Left forelimb (tissue), 1 donor: ENCODE results near the gene TBL1X.
"Not testable (repeated sequence)": the region's sequence is repeated elsewhere in the genome, so short reads cannot be mapped to it uniquely, and the experiment has no call there.

ENCODE experiments used
- DNase-seq: peaks from one replicate; pipeline ENCODE4 v3.0.0-alpha.2; 2018; ENCODE audit warnings: low spot score

TBL1X gene

DNA sequence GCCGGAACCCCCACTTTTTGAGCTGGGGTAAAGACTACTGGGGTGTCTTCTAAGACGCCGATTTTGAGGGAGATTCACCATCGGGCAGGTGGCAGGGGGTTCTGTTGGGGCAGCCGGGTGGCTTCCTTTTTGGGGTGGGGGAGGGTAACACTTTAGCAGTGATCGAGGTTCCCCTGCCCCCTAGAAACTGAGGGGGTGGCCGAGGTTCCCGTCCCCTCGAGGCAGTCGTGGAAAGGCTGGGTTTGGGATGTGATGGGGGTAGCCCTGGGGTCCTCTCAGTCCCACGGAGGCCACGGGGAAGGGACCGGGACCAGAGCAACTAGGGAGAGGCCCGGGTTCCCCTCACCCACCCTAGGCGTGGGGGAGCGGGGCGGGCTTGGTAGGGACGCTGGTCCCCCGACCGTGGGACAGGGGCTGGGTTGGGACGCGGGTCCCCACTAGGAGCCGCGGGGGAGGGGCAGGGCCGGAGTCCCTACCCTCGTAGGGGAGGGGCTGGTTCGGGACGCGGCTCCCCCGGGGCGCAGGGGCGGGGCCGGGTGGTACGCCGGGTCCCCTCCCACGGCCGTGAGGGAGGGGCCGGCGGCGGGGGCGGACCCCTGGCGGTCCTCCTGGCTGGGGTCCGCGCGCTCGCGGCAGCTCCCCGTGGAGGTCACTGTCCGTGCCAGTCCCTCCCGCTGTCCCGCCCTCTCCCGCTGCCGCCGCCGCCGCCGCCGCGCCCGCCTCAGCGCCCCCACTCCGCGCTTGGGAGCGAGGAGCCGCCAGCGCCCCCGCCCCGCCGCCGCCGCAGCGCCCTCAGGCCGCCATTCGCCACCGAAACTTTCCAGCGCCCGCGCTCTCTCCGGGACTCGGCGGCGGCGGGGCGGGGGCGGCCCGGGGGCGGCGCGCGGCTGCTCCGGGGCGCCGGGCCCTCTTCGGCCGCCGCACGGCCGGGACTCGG lies at the start of gene TBL1X:
TSS of gene TBL1X (plus strand) at position 624 of the 937 bp plus-strand sequence. CDS start 188,529 bp downstream, outside the sequence.
- DNase-seq = peak; percentile 70

DNA sequence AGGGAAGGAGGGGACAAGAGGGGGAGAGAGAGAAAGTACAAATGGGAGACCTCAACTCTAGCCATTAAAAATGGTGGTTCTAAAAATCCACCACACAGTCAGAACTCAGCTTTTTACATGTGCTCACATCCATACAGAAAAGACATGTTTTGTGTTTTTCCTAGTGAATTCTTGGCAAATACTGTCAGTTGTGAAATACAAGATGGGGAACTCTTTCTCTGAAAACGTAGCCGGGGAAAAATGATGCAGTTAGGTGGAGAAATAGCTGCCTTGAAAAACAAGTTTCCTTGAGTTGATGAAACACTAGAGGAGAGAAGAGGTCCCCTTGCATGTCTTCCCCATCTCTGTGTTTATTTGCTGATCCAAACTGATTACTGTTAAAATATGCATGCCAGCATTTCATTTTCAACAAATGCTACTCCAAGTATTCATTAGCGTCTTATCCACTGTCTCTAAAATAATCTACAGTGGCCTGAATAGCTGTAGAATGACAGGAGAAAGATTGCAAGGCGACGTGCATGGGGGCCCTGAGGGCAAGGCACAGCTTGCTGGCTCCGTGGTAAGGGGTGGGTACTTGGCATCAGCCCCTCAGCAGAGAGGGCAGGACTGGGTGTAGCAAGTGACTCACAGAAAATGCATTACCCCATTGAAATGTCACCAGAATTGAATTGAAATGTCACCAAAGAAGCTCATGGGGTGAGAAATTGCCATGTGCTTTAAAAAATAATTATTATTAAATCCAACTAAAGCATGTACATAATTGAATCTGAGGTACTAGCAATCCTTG lies 48.1 kb upstream of the TBL1X start:
- no peak for DNase-seq

DNA sequence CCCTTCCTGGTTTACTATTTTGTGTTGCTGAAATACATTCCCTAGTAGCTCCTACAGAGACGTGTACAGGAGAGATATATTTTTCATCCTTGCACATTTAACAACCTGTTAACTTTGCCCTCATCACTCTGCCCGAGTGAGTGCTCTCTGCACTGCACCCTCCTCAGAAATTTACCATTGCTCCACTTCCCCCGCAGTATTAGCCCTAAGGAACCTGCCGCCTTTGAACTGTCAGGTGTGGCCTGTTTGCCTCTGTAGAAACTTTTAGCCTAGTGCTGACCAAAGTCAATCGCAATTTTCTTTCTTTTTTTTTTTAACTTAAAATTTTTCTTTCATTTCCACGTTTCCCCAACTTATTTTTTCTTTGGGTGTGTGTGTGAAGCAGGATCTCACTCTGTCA lies 46.6 kb upstream of the TBL1X start:
- no peak for DNase-seq

DNA sequence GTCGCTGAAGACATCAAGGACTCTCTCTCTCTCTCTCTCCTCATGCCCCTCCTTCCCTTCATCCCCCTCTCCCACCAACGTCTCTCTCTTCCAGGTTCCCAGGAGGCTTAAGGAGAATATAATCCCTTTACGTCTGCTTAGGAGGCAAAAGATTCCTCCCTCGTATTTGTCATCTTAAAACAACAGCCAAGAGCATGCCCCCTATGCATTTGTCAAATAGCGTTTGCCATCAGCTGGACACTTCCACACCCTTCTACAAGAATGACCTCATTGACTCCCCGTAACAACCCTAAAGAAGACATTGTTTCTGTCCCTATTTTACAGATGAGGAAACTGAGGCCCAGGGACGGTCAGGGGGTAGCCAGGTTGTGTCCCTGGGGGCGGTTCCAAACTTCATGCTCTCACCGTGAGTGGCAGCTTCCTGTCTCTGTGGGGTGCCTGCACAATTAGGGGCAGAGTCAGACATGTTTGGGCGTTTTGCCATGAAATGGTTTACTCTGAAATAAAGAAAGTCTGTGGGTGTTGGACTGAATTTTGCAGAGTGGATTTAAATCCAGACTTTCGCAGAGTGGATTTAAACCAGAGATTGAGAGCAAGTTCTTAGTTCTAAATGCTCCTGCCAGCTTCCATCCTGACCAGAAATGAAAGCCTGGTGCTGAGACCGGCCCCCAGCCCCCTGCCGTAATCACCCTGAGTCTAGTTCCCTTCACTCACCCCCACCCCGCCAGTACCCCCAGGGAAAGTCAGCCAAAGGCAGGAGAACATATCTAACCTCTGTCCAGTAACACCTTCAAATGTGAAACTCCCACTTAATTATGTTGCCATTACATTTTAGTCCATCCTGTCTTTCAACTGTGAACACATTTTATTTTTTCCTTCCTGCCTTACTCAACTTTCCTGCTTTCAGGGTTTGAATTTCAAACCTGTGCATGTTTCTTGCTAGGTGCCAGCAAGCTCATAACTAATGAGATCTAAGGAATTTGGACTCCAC lies 44.3 kb upstream of the TBL1X start:
- no peak for DNase-seq

DNA sequence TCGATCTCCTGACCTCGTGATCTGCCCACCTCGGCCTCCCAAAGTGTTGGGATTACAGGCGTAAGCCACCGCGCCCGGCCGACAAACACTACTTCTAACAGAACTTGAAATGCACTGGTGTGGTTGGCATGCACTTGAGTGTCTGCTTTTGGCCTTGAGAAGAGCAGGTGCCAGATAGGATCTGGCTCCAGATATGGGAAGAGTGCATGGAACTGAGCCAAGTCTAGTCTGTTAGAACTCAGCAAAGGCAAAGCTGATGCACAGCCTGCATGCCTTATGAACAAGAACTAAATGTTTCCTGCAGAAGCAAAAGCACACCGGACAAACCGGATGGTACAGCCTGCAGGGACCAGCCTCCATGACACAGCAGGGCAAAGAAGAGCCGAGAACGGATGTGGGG lies 35.1 kb upstream of the TBL1X start:
- no peak for DNase-seq

DNA sequence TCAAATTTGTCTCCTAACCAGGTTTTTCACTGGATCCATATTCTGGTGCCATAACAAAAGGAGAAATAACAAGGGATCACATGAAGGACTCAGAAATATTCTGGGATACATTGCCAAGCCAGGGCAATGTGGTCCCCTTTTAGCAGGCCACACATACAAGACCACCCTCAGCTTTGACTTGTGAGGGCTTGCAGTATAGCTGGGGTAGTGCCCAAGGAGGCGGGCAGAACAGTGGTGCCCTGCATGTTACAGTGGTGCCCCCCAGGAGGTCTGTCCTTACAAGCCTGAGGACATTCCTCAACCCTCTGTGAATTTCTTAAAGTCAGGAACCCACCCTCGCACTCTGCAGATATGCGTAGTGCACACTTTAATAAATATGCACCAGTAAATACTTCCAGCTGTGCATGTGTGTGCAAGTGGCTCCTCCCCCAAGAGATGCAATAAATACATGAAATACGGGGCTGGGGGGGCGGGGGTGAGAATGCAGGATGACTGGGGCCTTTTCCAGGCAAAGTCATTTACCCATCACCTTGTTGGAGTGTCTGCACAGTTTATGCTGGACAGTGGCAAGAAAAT lies 34.4 kb upstream of the TBL1X start:
- no peak for DNase-seq

DNA sequence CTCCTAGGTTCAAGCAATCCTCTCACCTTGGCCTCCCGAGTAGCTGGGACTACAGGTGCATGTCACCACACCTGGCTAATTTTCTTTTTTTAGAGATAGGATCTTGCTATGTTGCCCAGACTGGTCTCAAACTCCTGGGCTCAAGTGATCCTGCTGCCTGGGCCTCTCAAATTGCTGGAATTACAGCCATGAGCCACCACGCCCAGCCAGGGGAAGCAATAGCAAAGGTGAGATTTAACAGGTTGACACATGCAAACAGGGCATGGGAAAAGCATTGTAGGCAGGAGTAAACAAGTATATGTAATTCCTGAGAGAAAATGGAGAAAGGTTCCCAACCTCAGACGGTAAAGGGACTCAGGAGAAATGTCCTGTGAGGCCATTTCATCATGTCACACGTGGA lies 33.6 kb upstream of the TBL1X start:
- no peak for DNase-seq

DNA sequence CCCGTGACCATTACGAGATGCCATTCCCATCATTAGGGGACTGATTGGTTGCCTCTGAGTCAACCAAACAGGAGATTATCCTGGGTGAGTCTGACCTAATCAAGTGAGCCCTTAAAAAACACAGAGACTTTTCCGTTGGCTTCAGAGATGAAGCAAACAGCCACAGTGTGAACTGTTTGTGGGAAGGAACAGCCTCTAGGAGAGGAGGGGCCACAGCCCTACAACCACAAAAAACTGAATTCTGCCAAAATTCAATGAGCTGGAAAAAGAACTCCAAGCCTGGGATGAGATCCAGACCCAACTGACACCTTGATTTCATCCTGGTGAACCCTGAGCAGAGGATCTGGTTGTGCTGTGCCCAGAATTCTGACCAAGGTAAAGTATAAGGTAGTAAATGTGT lies 31.3 kb upstream of the TBL1X start:
- no peak for DNase-seq

DNA sequence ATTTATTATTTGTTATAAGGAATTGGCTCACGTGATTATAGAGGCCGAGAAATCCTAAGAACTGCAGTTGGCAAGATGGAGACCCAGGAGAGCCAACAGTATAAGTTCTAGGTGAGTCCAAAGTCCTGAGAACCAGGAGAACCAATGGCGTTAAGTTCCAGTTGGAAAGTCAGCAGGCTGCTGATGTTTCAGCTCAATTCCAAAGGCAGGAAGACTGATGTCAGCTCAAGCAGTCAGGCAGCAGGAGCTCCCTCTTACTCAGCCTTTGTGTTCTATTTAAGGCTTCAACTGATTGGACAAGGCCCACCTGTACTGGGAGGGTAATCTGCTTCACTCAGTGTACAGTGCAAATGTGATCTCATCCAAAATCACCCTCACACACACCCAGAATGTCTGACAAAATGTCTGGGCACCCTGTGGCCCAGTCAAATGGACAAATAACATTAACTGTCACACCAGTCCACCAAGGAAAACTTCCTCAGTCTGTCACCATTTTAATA lies 30.8 kb upstream of the TBL1X start:
- no peak for DNase-seq

DNA sequence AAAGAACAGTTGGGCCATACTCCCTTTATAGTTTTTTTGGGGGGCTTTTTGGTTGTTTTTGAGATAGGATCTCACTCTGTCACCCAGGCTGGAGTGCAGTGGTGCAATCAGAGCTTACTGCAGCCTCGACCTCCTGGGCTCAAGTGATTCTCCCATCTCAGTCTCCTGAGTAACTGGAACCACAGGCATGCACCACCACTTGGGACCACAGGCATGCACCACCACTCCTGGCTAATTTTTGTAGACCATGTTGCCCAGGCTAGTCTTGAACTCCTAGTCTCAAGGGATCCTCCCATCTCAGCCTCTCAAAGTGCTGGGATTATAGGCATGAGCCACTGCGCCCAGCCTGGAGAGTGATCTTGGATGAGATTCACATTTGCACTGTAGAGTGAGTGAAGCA lies 29.8 kb upstream of the TBL1X start:
- not testable (repeated sequence) for DNase-seq

DNA sequence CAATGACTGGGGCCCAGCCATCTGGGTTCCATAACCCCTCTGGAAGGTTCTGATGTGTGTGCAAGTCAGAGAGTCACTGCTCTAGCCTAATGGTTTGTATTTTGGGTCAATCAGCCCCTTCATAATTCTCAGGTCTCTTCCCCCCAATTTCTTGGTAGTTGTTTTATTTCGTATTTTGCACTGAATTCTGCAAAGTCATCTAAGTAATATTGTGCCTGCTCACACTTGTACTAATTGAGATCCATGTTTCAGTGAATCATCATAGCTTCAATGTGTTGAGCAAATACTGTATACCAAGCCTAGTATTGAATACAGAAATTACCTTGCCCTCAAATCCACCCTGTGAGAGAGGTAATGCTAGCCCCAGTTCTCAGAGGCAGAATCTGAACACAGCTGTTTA lies 28.0 kb upstream of the TBL1X start:
- DNase-seq = no peak

DNA sequence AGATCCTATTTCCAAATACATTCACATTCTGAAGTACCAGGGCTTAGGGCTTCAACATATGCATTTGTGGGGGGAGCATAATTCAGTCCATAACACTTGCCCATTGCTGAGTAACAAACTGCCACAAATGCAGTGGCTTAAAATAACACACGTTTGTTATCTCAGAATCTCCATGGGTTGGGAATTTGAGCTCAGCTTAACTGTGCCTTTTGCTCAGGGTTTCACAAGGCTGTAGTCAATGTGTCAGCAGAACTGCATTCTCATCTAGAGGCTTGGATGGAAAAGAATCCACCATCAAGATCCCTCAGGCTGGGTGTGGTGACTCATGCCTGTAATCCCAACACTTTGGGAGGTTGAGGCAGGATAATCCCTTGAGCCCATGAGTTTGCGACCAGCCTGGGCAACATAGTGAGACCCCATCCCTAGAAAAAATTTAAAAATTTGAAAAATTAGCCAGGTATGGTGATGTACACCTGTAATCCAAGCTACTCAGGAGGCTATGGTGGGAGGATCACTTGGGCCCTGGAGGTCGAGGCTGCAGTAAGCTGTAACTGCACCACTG lies 25.8 kb upstream of the TBL1X start:
- DNase-seq = no peak

DNA sequence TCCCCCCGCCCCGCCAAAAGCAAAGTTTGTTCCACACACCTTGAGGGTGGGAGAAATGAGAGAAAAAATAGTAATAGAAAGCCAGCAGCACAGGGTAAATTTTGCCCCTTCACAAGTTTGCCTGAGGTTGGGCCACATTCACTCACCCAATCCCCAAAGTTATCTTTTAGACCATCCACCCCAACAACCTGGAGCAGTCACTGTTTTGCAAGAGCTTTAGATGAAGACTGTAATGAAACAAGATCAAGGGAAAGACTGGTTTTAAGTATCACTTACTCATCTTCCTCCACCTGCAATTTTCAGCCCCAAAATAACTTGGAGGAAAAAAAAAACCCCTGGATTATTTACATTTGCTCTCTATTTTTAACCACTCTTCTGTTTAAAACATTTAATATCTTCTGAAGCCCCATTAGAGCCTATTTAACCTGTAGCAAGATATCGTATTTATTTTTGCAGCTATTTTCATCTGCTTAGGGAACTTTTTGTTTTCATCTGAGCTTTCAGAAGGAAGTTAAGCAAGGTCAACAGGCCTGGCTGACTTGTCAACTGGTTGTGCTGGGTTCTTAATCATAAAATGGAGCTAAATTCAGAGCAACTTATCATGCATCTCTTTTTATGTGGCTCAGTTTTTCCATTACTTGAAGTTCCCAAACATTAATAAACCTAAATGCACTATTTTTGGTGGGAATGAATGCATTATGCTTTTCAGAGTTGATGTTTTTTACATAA lies 24.6 kb upstream of the TBL1X start:
- no peak for DNase-seq

DNA sequence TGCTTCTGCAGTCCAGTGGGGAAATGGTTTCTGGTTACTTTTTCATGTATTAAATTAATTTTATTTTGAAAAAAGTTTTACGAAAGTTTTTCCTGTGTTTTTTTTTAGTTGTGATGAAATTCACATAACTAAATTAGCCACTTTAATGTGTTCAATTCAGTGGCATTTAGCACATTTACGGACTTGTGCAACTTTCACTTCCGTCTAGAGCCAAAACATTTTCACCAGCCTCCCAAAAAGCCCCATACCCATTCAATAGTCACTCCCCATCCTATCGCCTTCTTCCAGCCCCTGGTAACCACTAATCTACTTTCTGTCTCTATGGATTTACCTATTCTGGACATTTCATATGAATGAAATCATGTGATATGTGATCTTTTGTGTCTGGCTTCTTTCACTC lies 22.8 kb upstream of the TBL1X start:
- no peak for DNase-seq

DNA sequence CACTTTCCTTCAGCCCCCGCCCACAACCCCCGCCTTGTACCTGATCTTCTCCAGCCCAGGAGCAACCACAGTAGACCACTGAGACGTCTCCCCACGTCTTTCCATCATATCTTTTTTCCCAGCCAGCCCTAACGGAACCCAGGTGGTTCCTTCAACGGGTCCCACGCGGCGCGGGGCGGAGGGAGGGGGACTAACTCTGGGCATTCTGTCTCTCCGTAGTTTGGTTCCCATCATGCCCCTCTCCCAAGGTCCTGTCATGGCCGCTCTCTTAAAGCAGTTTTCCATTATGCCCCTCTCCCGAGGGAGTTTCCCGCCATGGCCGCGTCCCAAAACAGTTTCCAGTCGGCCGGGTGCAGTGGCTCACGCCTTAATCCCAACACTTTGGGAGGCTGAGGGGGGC lies 21.5 kb upstream of the TBL1X start:
- DNase-seq = no peak

DNA sequence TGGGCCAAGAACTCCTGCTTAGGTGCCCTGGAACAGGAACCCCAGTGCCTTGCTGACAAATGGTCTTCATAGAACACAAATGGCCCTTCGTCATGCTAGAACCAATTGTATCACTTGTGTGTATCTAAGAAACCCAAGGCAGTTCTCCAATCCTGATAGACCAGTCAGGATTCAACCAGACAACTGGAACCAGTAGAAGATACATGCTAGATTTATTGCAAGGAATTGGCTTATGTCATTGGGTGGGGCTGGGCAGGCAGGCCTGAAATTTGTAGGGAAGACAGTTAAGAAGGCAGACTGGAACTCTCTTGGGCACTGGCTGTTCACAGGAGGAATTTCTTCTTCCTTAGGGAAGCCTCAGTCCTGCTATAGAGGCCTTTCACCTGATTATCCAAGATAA lies 17.0 kb upstream of the TBL1X start:
- DNase-seq = no peak

DNA sequence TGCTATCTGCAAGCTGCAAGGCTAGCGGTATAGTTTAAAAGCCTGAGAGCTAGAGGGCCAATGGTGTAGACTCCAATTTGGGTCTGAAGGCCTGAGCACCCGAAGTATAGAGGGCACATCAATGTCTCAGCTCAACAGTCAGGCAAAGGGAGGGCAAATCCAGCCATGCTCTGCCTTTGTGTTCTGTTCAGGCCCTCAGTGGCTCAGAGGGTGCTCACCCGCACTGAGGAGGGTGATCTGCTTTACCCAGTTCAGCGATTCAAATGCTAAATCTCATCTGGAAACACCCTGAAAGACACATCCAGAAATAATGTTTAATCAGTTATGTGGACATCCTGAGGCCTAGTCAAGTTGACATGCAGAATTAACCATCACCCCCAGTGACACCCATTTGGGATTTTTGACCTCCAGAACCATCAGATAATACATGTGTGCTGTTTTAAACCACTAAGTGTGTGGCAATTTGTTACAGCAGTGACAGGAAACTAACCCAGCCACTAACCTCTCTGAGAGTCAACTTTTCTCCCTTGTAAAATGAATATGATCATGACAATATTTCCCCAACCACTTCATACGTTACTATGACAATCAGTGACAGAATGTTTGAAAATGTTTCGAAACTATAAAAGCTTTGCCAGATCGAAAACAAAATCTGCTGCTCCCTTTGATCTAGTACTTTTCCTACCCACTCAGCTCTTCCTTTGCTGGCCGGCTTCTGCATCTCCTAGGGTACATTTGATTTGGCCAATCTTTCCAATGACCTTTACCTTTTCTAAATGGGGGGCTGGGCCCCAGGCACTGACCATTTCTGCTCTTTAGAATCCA lies 8.4 kb upstream of the TBL1X start:
- DNase-seq = no peak

DNA sequence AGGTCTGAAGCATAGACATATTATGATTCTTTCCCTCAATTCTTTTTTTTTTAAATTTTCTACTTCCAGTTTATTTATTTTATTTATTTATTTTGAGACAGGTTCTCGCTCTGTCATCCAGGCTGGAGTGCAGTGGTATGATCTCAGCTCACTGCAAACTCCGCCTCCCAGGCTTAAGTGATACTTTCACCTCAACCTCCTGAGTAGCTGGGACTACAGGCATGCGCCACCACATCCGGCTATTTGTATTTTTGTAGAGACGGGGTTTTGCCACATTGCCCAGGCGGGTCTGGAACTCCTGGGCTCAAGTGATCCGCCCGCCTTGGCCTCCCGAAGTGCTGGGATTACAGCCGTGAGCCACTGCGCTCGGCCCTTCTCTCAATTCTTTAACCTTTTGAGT lies 6.8 kb upstream of the TBL1X start:
- DNase-seq = not testable (repeated sequence)

DNA sequence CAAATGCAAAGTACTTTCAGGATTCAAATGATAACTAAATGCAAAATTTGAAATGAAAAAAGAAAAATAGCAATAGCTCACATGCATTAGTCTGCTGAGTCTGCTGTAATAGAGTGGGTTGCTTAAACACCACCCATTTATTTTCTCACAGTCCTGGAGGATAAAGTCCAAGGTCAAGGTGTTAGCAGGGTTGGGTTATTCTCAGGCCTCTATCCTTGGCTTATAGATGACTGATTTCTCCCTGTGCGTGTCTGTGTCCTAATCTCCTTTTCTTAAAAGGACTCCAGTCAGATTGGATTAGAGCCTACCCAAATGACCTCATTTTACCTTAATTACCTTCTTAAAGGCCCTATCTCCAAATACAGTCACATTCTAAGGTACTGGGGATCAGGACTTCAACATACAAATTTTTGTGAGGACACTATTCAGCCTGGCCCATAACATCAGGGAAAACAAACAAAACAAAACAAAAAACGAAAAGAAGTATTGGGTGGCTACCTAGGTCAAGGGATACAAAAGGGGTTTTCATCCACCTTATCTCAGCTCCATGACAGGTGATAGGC lies 6.3 kb upstream of the TBL1X start:
- DNase-seq = no peak
